ENCODE measurements around the gene GPR150.
"Not testable (repeated sequence)": the region's sequence is repeated elsewhere in the genome, so short reads cannot be mapped to it uniquely, and the experiment has no call there.

GPR150 gene

GRCh38 chr5:95623706-95624105 lies 3.8 kb downstream of the GPR150 start:
- Histone ChIP-seq H3K36me3 (ENCODE audit: control insufficient read depth, insufficient read depth, low read length) (no peaks in the 10 kb centered on the region), H3K9me3 (ENCODE audit: control insufficient read depth, insufficient read depth, low read length) (peaks cover 17% of the 10 kb centered on the region), H3K9ac (ENCODE audit: low read depth, low read length) (no peak overlapping the region), H3K27me3 (ENCODE audit: control insufficient read depth, insufficient read depth, low read length) (peaks cover 52% of the 10 kb centered on the region), H3K27ac (ENCODE audit: low read depth, low read length) (no peak overlapping the region), H3K4me1 (ENCODE audit: control insufficient read depth, insufficient read depth, low read length) (peaks cover 5% of the 10 kb centered on the region; the same call in 1 of the 2 replicates), H3K4me3 (ENCODE audit: low read depth, low read length) (no peak overlapping the region)

GRCh38 chr5:95624368-95624767 lies 4.5 kb downstream of the GPR150 start:
- H3K9me3 ChIP-seq (ENCODE audit: control insufficient read depth, insufficient read depth, low read length): peaks cover 23% of the 10 kb centered on the region
- H3K27me3 ChIP-seq (ENCODE audit: control insufficient read depth, insufficient read depth, low read length): peaks cover 45% of the 10 kb centered on the region
- no peaks in the 10 kb centered on the region for H3K36me3 ChIP-seq (ENCODE audit: control insufficient read depth, insufficient read depth, low read length)
- no peak overlapping the region for H3K9ac ChIP-seq (ENCODE audit: low read depth, low read length)
- no peak overlapping the region for H3K4me3 ChIP-seq (ENCODE audit: low read depth, low read length)
- H3K4me1 ChIP-seq (ENCODE audit: control insufficient read depth, insufficient read depth, low read length): peaks cover 5% of the 10 kb centered on the region; the same call in 1 of the 2 replicates
- H3K27ac ChIP-seq (ENCODE audit: low read depth, low read length): no peak overlapping the region

GRCh38 chr5:95626701-95627100 lies 6.8 kb downstream of the GPR150 start:
- peaks cover 22% of the 10 kb centered on the region for H3K27me3 ChIP-seq (ENCODE audit: control insufficient read depth, insufficient read depth, low read length)
- no peak overlapping the region for H3K9ac ChIP-seq (ENCODE audit: low read depth, low read length)
- H3K36me3 ChIP-seq (ENCODE audit: control insufficient read depth, insufficient read depth, low read length): no peaks in the 10 kb centered on the region
- peaks cover 25% of the 10 kb centered on the region for H3K9me3 ChIP-seq (ENCODE audit: control insufficient read depth, insufficient read depth, low read length)
- no peak overlapping the region for H3K4me3 ChIP-seq (ENCODE audit: low read depth, low read length)
- H3K4me1 ChIP-seq (ENCODE audit: control insufficient read depth, insufficient read depth, low read length): peaks cover 1% of the 10 kb centered on the region; the same call in 1 of the 2 replicates
- no peak overlapping the region for H3K27ac ChIP-seq (ENCODE audit: low read depth, low read length)

DNA sequence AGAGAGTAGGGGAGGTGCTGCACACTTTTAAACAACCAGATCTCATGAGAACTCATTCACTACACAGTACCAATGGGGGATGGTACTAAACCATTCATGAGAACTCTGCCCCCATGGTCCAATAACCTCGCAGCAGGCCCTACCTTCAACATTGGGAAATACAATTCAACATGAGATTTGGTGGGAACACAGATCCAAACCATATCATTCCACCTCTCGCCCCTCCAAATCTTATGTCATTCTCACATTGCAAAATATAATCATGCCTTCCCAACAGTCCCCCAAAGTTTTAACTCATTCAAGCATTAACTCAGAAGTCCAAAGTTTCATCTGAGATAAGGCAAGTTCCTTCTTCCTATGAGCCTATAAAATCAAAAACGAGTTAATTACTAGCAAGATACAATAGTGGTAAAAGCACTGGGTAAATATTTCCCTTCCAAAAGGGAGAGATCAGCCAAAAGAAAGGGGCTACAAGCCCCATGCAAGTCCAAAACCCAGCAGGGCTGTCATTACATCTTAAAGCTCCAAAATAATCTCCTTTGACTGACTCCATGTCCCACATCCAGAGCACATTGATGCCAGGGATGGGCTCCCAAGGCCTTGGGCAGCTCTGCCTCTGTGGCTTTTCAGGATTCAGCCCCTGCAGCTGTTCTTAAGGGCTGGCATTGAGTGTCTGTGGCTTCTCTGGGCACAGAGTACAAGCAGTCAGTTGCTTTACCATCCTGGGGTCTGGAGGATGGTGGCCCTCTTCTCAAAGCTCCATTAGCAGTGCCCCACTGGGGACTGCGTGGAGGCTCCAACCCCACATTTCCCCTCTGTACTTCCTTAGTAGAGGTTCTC lies 8.3 kb downstream of the GPR150 start:
- peaks cover 7% of the 10 kb centered on the region for H3K27me3 ChIP-seq (ENCODE audit: control insufficient read depth, insufficient read depth, low read length)
- peaks cover 25% of the 10 kb centered on the region for H3K9me3 ChIP-seq (ENCODE audit: control insufficient read depth, insufficient read depth, low read length)
- H3K27ac ChIP-seq (ENCODE audit: low read depth, low read length): no peak overlapping the region
- no peaks in the 10 kb centered on the region for H3K4me1 ChIP-seq (ENCODE audit: control insufficient read depth, insufficient read depth, low read length)
- no peak overlapping the region for H3K4me3 ChIP-seq (ENCODE audit: low read depth, low read length)
- H3K9ac ChIP-seq (ENCODE audit: low read depth, low read length): no peak overlapping the region
- H3K36me3 ChIP-seq (ENCODE audit: control insufficient read depth, insufficient read depth, low read length): no peaks in the 10 kb centered on the region

- Histone ChIP-seq H3K27ac (ENCODE audit: low read depth, low read length) (no peak overlapping the region), H3K36me3 (ENCODE audit: control insufficient read depth, insufficient read depth, low read length) (no peaks in the 10 kb centered on the region), H3K9ac (ENCODE audit: low read depth, low read length) (no peak overlapping the region), H3K4me3 (ENCODE audit: low read depth, low read length) (no peak overlapping the region), H3K4me1 (ENCODE audit: control insufficient read depth, insufficient read depth, low read length) (no peaks in the 10 kb centered on the region), H3K27me3 (ENCODE audit: control insufficient read depth, insufficient read depth, low read length) (no peaks in the 10 kb centered on the region), H3K9me3 (ENCODE audit: control insufficient read depth, insufficient read depth, low read length) (peaks cover 25% of the 10 kb centered on the region)
Measured at GRCh38 chr5:95628933-95629332, 9.0 kb downstream of the GPR150 start.

- Histone ChIP-seq H3K27ac (ENCODE audit: low read depth, low read length) (no peak overlapping the region), H3K9ac (ENCODE audit: low read depth, low read length) (no peak overlapping the region)
Measured at GRCh38 chr5:95630394-95630917, 10.6 kb downstream of the GPR150 start.

GRCh38 chr5:95631255-95631958 lies 11.5 kb downstream of the GPR150 start:
- no peak overlapping the region for H3K9ac ChIP-seq (ENCODE audit: low read depth, low read length)
- H3K4me1 ChIP-seq (ENCODE audit: control insufficient read depth, insufficient read depth, low read length): no peaks in the 10 kb centered on the region
- no peak overlapping the region for H3K27ac ChIP-seq (ENCODE audit: low read depth, low read length)
- no peak overlapping the region for H3K4me3 ChIP-seq (ENCODE audit: low read depth, low read length)
- no peaks in the 10 kb centered on the region for H3K27me3 ChIP-seq (ENCODE audit: control insufficient read depth, insufficient read depth, low read length)
- H3K36me3 ChIP-seq (ENCODE audit: control insufficient read depth, insufficient read depth, low read length): no peaks in the 10 kb centered on the region
- H3K9me3 ChIP-seq (ENCODE audit: control insufficient read depth, insufficient read depth, low read length): peaks cover 22% of the 10 kb centered on the region

More at GRCh38 chr5:95630394-95630917, 10.6 kb downstream of the GPR150 start:
- no peaks in the 10 kb centered on the region for H3K4me1 ChIP-seq (ENCODE audit: control insufficient read depth, insufficient read depth, low read length)
- H3K4me3 ChIP-seq (ENCODE audit: low read depth, low read length): no peak overlapping the region
- H3K27me3 ChIP-seq (ENCODE audit: control insufficient read depth, insufficient read depth, low read length): no peaks in the 10 kb centered on the region
- H3K36me3 ChIP-seq (ENCODE audit: control insufficient read depth, insufficient read depth, low read length): no peaks in the 10 kb centered on the region
- H3K9me3 ChIP-seq (ENCODE audit: control insufficient read depth, insufficient read depth, low read length): peaks cover 25% of the 10 kb centered on the region

GRCh38 chr5:95631991-95632675 lies 12.2 kb downstream of the GPR150 start:
- Histone ChIP-seq H3K4me1 (ENCODE audit: control insufficient read depth, insufficient read depth, low read length) (no peaks in the 10 kb centered on the region), H3K27ac (ENCODE audit: low read depth, low read length) (no peak overlapping the region), H3K27me3 (ENCODE audit: control insufficient read depth, insufficient read depth, low read length) (no peaks in the 10 kb centered on the region), H3K9me3 (ENCODE audit: control insufficient read depth, insufficient read depth, low read length) (peaks cover 21% of the 10 kb centered on the region), H3K36me3 (ENCODE audit: control insufficient read depth, insufficient read depth, low read length) (no peaks in the 10 kb centered on the region), H3K9ac (ENCODE audit: low read depth, low read length) (no peak overlapping the region), H3K4me3 (ENCODE audit: low read depth, low read length) (no peak overlapping the region)

DNA sequence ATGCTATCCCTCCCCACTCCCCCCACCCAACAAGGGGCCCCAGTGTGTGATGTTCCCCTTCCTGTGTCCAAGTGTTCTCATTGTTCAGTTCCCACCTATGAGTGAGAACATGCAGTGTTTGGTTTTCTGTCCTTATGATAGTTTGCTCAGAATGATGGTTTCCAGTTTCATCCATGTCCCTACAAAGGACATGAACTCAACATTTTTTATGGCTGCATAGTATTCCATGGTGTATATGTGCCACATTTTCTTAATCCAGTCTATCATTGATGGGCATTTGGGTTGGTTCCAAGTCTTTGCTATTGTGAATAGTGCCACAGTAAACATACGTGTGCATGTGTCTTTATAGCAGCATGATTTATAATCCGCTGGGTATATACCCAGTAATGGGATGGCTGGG lies 13.1 kb downstream of the GPR150 start:
- peaks cover 16% of the 10 kb centered on the region for H3K9me3 ChIP-seq (ENCODE audit: control insufficient read depth, insufficient read depth, low read length)
- H3K4me1 ChIP-seq (ENCODE audit: control insufficient read depth, insufficient read depth, low read length); H3K9ac ChIP-seq (ENCODE audit: low read depth, low read length); H3K4me3 ChIP-seq (ENCODE audit: low read depth, low read length); H3K36me3 ChIP-seq (ENCODE audit: control insufficient read depth, insufficient read depth, low read length); H3K27ac ChIP-seq (ENCODE audit: low read depth, low read length); H3K27me3 ChIP-seq (ENCODE audit: control insufficient read depth, insufficient read depth, low read length): not testable (repeated sequence)

DNA sequence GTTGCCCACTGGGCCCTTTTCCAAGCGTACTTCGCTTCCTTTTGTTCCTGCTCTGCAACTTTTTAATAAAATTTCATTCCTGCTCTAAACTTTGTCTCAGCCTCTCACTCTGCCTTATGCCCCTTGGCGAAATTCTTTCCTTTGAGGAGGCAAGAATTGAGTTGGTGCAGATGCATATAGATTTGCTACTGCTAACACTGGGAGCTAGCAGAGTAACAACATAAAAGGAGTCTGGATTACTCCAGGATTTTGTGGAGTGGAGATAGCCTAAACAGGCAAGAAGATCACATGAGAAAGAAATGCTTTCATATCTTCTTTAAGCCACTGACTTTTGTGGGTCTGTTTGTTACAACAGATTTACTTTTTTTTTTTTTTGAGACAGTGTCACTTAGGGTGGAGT lies 13.8 kb downstream of the GPR150 start:
- Histone ChIP-seq H3K27me3 (ENCODE audit: control insufficient read depth, insufficient read depth, low read length) (no peaks in the 10 kb centered on the region), H3K4me1 (ENCODE audit: control insufficient read depth, insufficient read depth, low read length) (no peaks in the 10 kb centered on the region), H3K9me3 (ENCODE audit: control insufficient read depth, insufficient read depth, low read length) (peaks cover 9% of the 10 kb centered on the region), H3K36me3 (ENCODE audit: control insufficient read depth, insufficient read depth, low read length) (no peaks in the 10 kb centered on the region), H3K9ac (ENCODE audit: low read depth, low read length) (no peak overlapping the region), H3K4me3 (ENCODE audit: low read depth, low read length) (no peak overlapping the region), H3K27ac (ENCODE audit: low read depth, low read length) (no peak overlapping the region)

All from HUES48 (cell line).